ENCODE results near the gene RAD51B.

RAD51B gene

GRCh38 chr14:68012871-68013270 lies 193.3 kb downstream of the RAD51B start:
- Histone ChIP-seq H3K27me3 (ENCODE audit: insufficient read depth, insufficient read length) (no peaks in the 10 kb centered on the region), H3K9me3 (ENCODE audit: insufficient read depth, low read length) (no peaks in the 10 kb centered on the region), H3K36me3 (ENCODE audit: insufficient read depth, insufficient read length, low read length) (no peaks in the 10 kb centered on the region), H3K9ac (ENCODE audit: insufficient read length, low read depth) (no peak overlapping the region), H3K4me1 (ENCODE audit: insufficient read depth, insufficient read length) (no peaks in the 10 kb centered on the region), H3K4me3 (ENCODE audit: insufficient read length, low read depth) (no peak overlapping the region)
- no peak for DNase-seq (ENCODE audit: low read depth, low spot score)
- TF ChIP-seq SUZ12 (IDR thresholded peaks at IDR 0.05; ENCODE audit: extremely low read depth, insufficient read depth, insufficient read length) (no peak), ZNF274 (IDR thresholded peaks at IDR 0.05; ENCODE audit: low read depth, low read length) (no peak), YY1 (IDR thresholded peaks at IDR 0.05; ENCODE audit: insufficient read depth, insufficient read length) (no peak)

DNA sequence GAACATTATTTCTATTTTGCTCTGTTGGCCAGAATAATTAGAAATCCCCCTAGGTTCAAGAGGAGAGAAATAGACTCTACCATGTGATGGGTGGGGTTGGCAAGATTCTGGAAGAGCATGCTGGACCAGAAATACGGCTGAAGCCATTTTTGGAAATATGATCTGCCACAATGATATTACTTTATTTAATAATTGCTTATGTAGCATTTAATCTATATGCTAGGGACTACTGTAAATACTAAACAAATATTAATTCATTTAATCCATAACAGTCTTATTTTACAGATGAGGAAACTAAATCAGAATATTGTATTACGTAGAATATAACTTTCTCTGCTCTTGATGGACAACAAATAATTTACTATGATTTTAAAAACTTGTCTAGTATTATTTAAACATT lies 193.7 kb downstream of the RAD51B start:
- Histone ChIP-seq H3K4me3 (ENCODE audit: insufficient read length, low read depth) (no peak overlapping the region), H3K4me1 (ENCODE audit: insufficient read depth, insufficient read length) (no peaks in the 10 kb centered on the region), H3K9ac (ENCODE audit: insufficient read length, low read depth) (no peak overlapping the region), H3K36me3 (ENCODE audit: insufficient read depth, insufficient read length, low read length) (no peaks in the 10 kb centered on the region), H3K9me3 (ENCODE audit: insufficient read depth, low read length) (no peaks in the 10 kb centered on the region), H3K27me3 (ENCODE audit: insufficient read depth, insufficient read length) (no peaks in the 10 kb centered on the region)
- no peak for DNase-seq (ENCODE audit: low read depth, low spot score)
- TF ChIP-seq SUZ12 (IDR thresholded peaks at IDR 0.05; ENCODE audit: extremely low read depth, insufficient read depth, insufficient read length) (no peak), ZNF274 (IDR thresholded peaks at IDR 0.05; ENCODE audit: low read depth, low read length) (no peak), YY1 (IDR thresholded peaks at IDR 0.05; ENCODE audit: insufficient read depth, insufficient read length) (no peak)

- TF ChIP-seq SUZ12 (IDR thresholded peaks at IDR 0.05; ENCODE audit: extremely low read depth, insufficient read depth, insufficient read length), result no peak
- Histone ChIP-seq H3K9me3 (ENCODE audit: insufficient read depth, low read length) (no peaks in the 10 kb centered on the region), H3K4me3 (ENCODE audit: insufficient read length, low read depth) (no peak overlapping the region), H3K27me3 (ENCODE audit: insufficient read depth, insufficient read length) (no peaks in the 10 kb centered on the region), H3K4me1 (ENCODE audit: insufficient read depth, insufficient read length) (no peaks in the 10 kb centered on the region), H3K36me3 (ENCODE audit: insufficient read depth, insufficient read length, low read length) (no peaks in the 10 kb centered on the region), H3K9ac (ENCODE audit: insufficient read length, low read depth) (no peak overlapping the region)
- DNase-seq (ENCODE audit: low read depth, low spot score), result no peak
Measured at GRCh38 chr14:68014771-68015170, 195.2 kb downstream of the RAD51B start.

GRCh38 chr14:68015356-68016254 lies 196.0 kb downstream of the RAD51B start:
- no peaks in the 10 kb centered on the region for H3K4me1 ChIP-seq (ENCODE audit: insufficient read depth, insufficient read length)
- no peak for DNase-seq (ENCODE audit: low read depth, low spot score)
- H3K36me3 ChIP-seq (ENCODE audit: insufficient read depth, insufficient read length, low read length), result no peaks in the 10 kb centered on the region
- H3K27me3 ChIP-seq (ENCODE audit: insufficient read depth, insufficient read length), result no peaks in the 10 kb centered on the region
- no peak for TF ChIP-seq ZNF274 (IDR thresholded peaks at IDR 0.05; ENCODE audit: low read depth, low read length)
- no peak for TF ChIP-seq YY1 (IDR thresholded peaks at IDR 0.05; ENCODE audit: insufficient read depth, insufficient read length)
- no peak for TF ChIP-seq SUZ12 (IDR thresholded peaks at IDR 0.05; ENCODE audit: extremely low read depth, insufficient read depth, insufficient read length)
- no peak overlapping the region for H3K9ac ChIP-seq (ENCODE audit: insufficient read length, low read depth)
- no peaks in the 10 kb centered on the region for H3K9me3 ChIP-seq (ENCODE audit: insufficient read depth, low read length)
- H3K4me3 ChIP-seq (ENCODE audit: insufficient read length, low read depth), result no peak overlapping the region

- no peak for DNase-seq (ENCODE audit: low read depth, low spot score)
- Histone ChIP-seq H3K27me3 (ENCODE audit: insufficient read depth, insufficient read length) (no peaks in the 10 kb centered on the region), H3K36me3 (ENCODE audit: insufficient read depth, insufficient read length, low read length) (no peaks in the 10 kb centered on the region), H3K4me1 (ENCODE audit: insufficient read depth, insufficient read length) (no peaks in the 10 kb centered on the region), H3K9ac (ENCODE audit: insufficient read length, low read depth) (no peak overlapping the region), H3K4me3 (ENCODE audit: insufficient read length, low read depth) (no peak overlapping the region), H3K9me3 (ENCODE audit: insufficient read depth, low read length) (no peaks in the 10 kb centered on the region)
- TF ChIP-seq ZNF274 (IDR thresholded peaks at IDR 0.05; ENCODE audit: low read depth, low read length) (no peak), YY1 (IDR thresholded peaks at IDR 0.05; ENCODE audit: insufficient read depth, insufficient read length) (no peak)
Measured at GRCh38 chr14:68016255-68016914, 196.8 kb downstream of the RAD51B start.

- TF ChIP-seq ZNF274 (IDR thresholded peaks at IDR 0.05; ENCODE audit: low read depth, low read length) (no peak), YY1 (IDR thresholded peaks at IDR 0.05; ENCODE audit: insufficient read depth, insufficient read length) (no peak), SUZ12 (IDR thresholded peaks at IDR 0.05; ENCODE audit: extremely low read depth, insufficient read depth, insufficient read length) (no peak)
- H3K4me1 ChIP-seq (ENCODE audit: insufficient read depth, insufficient read length), result no peaks in the 10 kb centered on the region
- H3K27me3 ChIP-seq (ENCODE audit: insufficient read depth, insufficient read length), result no peaks in the 10 kb centered on the region
Measured at GRCh38 chr14:68018598-68018997, 199.0 kb downstream of the RAD51B start.

GRCh38 chr14:68020493-68020892 lies 200.9 kb downstream of the RAD51B start:
- Histone ChIP-seq H3K9me3 (ENCODE audit: insufficient read depth, low read length) (no peaks in the 10 kb centered on the region), H3K9ac (ENCODE audit: insufficient read length, low read depth) (no peak overlapping the region), H3K4me1 (ENCODE audit: insufficient read depth, insufficient read length) (no peaks in the 10 kb centered on the region), H3K27me3 (ENCODE audit: insufficient read depth, insufficient read length) (no peaks in the 10 kb centered on the region), H3K36me3 (ENCODE audit: insufficient read depth, insufficient read length, low read length) (no peaks in the 10 kb centered on the region), H3K4me3 (ENCODE audit: insufficient read length, low read depth) (no peak overlapping the region)
- no peak for DNase-seq (ENCODE audit: low read depth, low spot score)
- no peak for TF ChIP-seq SUZ12 (IDR thresholded peaks at IDR 0.05; ENCODE audit: extremely low read depth, insufficient read depth, insufficient read length)
- no peak for TF ChIP-seq ZNF274 (IDR thresholded peaks at IDR 0.05; ENCODE audit: low read depth, low read length)
- no peak for TF ChIP-seq YY1 (IDR thresholded peaks at IDR 0.05; ENCODE audit: insufficient read depth, insufficient read length)

More at GRCh38 chr14:68018598-68018997, 199.0 kb downstream of the RAD51B start:
- H3K4me3 ChIP-seq (ENCODE audit: insufficient read length, low read depth), result no peak overlapping the region
- H3K36me3 ChIP-seq (ENCODE audit: insufficient read depth, insufficient read length, low read length), result no peaks in the 10 kb centered on the region
- no peak for DNase-seq (ENCODE audit: low read depth, low spot score)
- H3K9me3 ChIP-seq (ENCODE audit: insufficient read depth, low read length), result no peaks in the 10 kb centered on the region
- H3K9ac ChIP-seq (ENCODE audit: insufficient read length, low read depth), result no peak overlapping the region
